ENCODE measurements around the gene FOSL2.

FOSL2 gene

DNA sequence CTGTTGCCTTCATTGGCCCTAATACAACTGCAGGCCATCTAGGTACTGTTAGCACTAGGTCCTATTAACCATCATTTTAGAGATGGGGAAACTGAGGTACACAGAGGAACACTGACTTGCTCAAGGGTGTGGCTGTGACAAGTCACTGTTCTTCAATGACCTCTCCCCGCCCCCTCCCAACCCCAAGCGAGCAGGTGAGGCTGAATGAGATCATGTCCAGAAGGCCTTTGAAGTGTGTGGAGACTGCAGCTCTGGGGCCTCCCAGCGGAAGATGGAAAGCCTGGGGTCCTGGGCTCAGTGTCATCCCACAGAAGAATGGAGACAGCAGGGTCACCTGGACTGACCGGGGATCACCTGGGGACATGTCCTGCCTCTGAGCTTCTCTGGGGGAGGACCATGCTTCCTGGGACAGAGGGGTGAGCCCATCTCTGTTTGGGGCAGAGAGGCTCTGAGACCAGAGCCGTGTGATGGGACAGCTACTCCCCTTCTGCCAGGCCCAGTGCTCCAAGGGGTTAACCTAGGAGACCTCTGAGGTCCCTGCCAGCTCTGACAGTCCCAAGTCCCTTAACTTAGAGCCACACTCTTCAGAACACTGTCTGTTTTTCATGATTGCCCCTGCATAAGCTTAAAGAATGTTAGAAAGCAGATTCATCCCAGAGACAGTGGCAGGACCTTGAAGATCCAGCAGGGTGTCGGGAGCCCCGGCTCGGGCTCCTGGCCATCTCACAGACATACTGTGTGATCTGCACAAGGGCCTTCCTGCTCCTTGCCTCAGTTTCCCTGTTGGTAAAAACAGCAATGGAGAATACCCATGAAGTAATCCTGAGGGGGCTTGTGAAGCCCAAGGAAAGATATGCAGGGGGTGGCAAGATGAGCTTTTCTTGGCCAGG, 16.7 kb upstream of the FOSL2 start:
- no peak for DNase-seq

DNA sequence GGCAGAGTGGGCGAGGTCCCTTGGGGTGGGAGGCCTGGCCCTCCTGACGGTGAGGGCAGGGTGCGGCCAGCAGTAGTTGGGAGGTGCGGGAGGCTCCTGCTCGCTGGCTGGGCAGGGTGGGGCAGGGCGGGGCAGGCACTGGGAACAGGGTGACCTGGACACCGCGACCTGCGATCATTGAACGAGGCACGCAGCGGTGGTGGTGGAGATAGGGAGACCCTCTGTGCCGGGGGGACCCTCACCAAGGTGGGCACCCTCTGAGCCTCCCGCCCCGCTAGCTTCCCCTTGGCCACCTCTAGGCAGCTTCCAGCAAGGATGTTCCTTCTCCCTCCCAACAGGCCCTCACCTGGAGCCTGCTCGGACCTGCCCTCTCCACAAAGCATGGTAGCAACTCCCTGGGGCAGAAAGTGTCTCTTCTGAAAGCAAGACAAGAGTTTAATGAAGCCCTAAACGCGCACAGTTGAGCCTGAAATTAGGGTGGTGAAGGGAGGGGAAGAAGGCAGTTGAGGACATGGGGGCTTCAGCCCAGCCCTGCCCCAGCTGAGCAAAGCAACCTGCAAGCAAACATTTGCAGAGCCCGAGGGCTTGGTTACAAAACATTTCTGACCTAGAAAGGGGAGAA, 15.4 kb upstream of the FOSL2 start:
- no peak for DNase-seq

DNA sequence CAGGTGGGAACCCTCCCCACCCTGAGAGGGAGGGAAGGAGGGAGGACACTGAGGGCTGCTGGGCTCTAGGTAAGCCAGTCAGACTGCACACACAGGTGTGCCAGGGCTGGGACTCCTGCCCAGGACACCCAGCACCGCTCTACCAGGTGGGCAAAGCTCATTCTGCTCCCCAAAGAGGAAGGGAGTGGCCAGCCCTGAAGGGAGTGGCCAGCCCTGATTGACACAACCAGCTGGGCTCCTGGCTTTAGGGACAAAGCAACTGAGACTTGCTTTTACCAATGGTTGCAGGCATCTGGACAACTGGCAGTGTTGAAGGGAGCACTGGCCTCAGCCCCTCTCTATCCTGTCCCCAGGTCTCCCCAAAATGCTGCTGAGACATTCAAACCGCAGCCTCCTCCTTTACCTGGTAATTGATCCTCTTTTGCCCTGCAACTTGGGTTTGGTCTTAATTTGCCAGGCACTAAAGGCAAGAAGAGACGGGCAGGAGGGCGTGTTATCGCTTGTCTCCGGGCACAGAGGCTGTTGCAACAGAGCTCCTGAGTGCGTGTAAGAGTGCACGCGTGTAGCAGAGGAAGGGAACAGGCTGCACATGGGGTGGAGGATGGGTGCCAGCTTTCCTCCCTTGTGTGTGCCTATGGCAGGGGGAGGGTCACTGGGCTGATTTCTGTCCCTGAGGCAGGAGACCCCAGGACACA, 14.5 kb upstream of the FOSL2 start:
- DNase-seq: no peak

DNA sequence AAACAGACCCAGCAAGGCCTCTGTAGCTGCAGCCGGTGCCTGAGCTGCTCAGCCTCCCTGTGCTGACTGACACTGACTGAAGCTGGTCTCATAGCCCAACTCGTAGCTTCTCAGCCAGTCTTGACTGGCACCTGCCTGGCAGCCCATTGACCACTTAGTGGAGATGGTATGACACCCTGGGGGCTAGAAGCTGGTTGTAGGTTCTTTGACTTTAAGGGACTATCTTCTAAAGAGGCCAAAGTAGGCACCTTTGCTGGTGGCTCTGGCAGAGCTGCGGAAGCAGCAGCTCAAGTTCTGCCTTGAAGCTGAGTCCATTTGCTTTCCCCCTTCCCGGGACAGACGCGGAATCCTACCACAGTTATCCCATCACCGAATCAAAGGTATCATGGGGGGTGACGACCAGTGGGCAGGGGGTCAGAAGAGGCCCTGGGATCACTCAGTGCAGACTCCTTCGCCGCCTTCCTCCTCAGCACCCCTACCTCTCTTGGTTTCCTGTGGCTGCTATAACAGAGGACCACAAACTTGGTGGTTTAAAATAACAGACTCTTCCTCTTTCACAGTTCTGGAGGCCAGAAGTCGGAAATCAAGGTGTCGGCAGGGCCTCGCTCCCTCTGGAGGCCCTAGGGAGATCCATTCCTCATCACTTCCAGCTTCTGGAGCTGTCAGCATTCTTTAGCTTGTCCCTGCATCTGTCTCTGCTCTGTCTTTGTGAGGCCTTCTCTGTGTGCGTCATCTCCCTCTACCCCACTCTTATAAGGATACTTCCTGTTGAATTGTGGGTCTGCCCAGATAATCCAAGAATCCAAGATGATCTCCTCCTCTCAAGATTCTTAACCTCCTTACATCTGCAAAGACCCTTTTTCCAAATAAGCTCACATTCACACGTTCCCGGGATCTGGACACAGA, 13.7 kb upstream of the FOSL2 start:
- no peak for DNase-seq

DNA sequence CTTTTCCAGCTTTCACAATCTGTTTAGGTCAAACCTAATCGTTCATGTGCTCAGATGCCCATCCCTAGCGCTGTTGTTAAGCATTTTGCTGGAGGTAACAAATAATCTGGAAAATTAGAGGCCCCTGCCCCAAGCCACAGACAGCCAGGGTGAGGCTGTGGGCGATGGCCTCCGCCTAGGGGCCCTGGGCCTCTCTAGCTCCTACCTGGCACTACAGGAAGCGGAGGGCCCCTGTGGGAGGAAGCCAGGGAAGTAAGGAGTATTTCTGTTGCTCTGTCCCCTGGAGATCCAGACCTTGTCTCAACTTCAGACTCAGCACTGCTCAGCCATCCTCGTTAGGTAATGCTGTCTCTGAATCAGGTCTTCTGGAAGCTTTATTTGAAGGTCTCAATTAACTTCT, 12.4 kb upstream of the FOSL2 start:
- DNase-seq: no peak

DNA sequence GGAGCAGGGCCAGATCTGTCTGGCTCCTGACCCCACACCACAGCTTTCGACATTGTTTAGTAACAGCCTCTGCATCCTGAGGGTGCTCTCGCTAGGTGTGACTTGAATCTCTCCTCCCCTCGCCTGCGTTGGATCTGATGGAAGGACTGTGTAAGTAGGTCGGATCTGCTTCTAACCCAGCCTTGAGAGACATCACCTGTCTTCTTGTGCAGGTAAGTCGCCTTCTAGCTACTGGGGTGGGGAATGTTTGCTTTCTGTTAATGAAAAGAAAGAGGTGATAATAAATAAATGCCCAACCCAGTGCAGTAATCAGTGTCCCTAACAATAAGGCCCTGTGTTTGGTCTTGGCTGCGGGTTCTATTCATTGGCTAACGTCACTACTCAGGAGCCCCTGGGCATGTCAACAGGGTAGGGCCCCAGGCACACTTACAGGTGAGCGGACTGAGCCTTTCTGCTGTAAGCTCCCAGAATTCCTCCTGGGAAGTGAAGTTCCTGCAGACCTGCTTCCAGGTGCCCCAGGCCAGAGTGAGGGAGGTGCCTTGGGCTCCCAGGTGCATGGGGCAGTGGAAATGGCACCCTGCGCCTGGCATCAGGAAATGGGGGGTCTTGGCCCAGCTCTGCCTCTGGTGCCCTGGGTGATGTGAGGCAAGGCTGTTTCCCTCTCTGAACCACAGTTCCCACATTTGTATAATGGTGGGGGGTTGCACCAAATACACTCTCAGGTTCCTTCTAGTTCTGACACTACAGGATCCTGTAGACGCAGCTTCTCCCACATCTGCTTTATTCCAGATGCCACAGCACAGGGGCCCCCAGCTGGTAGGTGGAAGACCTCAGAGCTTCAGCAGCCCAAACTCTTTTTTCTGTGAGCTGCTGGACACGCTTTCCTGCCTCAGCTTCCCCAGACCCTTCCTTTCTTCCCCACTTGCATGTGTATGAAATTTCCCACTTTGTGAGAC, 11.2 kb upstream of the FOSL2 start:
- no peak for DNase-seq

DNA sequence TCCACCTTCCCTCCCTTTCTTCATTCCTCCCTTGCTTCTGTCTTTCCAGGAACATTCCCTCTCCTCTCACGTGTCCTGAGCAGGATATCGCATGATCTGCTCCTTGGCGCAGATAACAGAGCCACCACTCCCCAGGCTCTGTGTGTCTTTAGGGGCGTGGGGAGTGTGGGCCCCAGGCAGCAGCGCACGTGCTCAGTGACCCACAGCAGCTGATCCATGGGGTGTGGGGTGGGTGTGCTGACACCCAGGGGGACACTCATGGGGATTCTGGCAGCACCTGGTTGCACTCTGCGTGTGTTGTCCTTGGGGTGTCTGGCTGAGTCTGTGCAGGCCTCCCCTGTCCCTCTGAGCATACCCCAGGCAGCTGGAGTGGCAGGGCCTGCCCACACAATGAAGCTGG, 9.9 kb upstream of the FOSL2 start:
- no peak for DNase-seq

DNA sequence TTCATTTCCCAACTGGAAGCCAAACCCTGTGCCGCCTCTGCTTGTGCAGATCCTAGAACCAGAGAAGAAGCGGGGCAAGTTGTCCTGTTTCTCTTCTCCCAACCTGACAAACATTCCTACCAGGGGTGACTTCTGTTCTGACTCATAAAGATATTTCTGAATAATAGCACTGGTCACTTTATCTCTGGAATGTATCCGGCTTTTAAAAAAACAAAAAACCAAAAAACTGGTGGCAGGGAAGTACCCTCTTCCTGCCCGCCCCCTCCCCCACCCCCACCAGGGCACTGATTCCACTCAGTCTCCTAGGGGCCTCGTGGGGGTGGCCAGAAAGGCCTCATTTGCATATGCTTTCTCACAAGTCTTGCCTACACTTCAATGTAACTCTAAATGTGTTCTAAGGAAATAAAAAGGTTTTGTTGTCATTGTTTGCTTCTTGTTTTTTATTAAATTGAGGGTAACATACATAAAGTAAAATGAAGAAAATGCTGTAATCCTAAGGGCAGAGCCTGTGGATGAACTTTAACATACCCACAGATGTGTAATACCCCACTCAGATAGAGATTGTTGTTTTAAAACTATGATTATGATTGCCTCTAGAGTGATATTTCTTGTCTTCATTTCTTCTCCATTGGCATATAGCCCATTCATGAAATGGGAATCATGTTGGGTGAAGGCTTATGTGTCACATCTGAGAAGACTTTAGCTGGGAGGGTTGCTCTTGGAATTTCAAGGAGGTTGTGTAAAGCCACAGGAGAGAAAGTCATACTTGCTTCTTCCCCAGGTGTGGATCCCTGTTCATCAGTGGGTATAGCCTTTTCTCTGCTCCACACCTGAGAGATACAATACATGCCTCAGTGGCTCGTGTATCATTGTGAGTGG, 5.3 kb upstream of the FOSL2 start:
- no peak for DNase-seq

DNA sequence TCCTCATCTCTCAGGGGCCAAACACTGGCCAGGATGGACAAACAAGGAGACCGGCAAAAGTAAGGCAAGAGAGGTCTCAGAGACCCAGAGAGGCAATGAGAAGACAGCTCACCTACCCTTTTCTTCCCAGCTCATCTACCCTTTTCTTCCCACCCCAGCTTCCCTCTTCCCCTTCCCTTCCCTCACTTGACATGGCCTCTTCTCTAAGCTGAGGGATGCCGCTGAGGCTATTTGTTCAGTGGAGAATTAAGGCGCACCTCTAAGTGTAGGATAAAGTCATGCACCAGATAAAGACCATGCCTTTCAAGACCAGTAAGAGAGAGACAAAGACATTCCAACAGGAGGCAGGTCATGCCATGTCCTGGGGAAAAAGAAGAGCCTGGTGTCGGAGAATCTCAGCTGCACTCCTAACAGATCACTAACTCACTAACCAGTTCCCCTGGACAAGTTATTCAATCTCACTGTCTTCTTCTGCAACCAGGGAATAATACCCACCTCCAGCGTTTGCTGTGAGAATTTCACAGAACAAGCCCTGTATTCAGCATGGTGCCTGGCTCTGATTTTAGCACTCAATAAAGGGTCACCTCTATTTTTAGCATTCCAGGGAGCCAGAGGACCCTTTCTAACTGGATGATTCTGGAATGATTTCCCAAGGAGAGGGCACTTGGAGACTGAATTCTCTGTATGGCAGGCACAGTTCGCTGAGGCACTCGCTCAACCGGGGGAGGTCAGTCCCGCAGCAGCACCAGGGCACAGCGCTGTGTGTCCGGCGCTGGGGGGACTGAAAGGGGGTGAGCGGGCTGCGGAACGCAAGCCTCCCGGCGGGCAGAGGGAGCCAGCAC, 3.0 kb upstream of the FOSL2 start:
- no peak for DNase-seq

DNA sequence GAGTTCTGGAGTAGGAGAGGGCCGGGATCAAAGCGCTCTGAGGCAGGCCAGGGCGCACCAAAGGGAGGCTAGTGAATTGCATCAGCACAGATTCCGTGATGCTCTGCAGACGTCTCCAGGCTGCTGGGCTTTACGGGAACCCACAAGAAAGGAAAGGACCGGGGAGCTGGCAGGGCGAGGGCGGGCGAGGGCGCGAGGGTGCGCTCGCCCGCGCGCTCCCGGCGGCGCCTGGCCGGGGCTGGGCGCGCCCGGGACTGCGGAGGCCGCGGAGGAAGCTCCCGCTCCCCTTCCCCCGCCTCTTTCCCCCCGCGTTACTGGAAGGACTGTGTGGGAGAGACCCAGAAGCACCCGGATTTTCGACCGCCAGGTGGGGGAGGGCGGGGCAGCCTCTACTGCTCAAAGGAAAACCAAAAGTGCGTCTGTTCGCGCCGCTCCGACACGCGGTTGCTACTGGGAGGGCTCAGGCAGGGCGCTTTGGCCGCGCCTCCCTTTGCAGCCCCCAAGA, 2.4 kb upstream of the FOSL2 start:
- peak; percentile 91 for DNase-seq

DNA sequence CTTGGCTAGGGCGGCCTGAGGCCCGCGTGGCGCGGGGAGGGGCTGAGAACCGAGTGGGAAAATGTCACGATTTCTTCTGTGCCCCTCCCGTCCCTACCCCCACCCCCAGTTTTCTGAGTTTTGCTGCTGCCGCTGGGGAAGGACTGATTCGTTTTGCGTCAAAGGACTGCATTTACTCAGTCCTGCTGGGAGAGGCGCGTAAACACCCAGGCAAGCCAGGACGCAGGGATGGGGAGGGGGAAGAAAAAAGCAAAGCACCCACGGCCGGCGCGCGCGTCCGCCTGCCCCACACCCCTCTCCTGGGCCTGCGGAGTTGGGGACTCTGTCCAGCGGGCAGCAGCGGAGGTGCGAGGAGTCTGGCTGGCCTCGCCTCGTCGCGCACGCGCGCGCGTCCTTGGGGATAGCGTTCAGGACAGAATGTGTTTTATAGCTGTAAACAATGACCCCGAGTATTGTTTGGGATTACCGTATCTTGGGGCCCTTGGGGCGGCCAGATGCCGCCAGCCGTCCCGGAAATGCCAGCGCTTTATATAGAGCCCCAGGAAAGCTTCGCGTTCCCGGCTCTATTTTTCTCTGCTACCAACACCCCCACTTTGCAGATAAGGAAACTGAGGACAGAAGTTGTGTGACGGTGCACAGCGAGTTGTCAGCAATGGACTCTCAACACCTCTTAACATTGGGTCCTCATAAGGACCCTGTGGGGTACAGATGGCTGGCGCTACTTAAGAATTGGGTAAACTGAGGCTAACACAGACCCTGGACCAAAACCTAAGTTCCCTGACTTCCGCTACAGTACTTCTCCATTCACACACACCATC, 1.7 kb upstream of the FOSL2 start:
- peak; percentile 43 for DNase-seq

DNA sequence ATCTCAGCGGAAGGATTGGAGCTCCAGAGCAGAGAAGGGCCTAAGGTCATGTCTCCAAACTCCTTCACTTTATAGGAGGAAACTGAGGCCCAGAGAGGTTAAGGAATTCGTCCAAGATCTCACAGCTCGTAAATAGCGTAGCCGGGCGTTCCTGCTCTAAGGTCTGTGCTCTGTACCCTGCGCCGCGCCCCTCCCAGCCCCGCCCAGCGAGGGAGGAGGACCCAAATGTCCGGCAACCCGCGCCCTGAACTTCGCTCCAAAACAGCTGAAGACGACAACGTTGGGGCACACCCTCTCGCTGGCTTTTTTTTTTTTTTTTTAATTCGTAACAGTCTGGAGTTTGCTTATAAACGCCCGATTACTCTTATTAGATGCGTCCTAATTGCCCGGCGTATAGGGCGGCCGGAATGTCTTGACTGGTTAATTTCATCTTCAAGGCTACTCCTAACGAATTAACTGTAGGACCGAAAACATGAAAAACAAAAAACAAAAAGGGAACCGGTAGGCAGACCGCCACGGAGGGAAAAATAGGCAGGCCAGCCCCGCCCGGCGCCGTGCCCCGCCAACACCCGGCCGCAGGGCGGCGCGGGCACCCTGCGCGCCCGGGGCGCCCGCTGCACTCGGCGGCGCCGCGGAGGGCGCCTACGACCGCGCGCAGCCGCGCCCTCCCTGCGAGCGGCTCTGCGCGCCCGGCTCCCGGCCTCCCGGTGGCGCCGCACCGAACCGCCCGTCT, 928 bp upstream of the FOSL2 start:
- peak; percentile 68 for DNase-seq

DNA sequence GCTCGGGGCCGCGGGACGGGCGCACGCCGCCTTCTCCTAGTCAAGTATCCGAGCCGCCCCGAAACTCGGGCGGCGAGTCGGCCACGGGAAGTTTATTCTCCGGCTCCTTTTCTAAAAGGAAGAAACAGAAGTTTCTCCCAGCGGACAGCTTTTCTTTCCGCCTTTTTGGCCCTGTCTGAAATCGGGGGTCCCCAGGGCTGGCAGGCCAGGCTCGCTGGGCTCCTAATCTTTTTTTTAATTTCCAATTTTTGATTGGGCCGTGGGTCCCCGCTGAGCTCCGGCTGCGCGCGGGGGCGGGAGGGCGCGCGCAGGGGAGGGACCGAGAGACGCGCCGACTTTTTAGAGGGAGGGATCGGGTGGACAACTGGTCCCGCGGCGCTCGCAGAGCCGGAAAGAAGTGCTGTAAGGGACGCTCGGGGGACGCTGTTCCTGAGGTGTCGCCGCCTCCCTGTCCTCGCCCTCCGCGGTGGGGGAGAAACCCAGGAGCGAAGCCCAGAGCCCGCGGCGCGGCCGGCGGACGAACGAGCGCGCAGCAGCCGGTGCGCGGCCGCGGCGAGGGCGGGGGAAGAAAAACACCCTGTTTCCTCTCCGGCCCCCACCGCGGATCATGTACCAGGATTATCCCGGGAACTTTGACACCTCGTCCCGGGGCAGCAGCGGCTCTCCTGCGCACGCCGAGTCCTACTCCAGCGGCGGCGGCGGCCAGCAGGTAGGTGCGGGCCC, 617 bp downstream of the FOSL2 start:
- DNase-seq: peak; percentile 63

DNA sequence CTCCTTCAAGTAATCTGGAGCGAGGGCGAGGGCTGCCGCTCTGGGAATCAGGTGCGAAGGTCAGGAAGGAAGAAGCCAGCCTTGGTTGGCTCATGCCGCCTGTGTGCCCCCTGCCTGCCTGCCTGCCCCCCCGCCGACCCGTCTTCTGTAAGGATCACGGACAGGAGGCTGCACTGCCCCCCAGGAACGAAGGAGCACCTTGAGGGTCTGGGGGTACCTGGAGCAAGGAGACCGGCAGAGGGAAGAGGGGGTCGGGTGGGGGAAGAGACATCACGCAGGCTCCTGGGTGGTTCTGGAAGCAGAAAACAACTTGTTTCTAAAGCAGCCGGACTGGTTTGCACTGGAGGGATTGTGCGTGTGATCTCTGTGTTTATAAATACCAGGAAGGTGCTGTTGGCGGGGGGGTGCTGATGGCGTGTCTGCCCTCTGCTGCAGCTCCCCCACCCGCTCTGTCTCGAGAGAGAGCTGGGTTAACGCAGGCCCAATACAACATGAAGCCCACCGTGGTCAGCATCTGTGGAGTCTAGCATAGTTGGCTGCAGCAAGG, 1.7 kb downstream of the FOSL2 start:
- no peak for DNase-seq

DNA sequence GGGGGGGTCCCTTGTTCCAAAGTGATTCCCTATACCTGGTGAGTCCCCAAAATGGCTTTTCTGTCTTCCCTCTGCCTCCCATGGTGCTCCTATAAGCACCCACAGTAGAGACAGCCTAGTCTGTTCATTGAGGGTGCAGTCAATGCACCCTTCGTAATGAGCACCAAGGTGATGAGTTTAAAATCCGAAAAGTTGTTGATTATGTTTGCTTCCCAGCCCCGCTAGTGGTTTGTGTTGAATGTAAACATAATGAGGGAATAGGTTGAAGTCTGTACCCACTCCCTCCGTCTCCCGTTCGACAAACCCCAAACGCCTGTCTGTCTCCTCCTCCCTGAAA, 2.3 kb downstream of the FOSL2 start:
- no peak for DNase-seq

DNA sequence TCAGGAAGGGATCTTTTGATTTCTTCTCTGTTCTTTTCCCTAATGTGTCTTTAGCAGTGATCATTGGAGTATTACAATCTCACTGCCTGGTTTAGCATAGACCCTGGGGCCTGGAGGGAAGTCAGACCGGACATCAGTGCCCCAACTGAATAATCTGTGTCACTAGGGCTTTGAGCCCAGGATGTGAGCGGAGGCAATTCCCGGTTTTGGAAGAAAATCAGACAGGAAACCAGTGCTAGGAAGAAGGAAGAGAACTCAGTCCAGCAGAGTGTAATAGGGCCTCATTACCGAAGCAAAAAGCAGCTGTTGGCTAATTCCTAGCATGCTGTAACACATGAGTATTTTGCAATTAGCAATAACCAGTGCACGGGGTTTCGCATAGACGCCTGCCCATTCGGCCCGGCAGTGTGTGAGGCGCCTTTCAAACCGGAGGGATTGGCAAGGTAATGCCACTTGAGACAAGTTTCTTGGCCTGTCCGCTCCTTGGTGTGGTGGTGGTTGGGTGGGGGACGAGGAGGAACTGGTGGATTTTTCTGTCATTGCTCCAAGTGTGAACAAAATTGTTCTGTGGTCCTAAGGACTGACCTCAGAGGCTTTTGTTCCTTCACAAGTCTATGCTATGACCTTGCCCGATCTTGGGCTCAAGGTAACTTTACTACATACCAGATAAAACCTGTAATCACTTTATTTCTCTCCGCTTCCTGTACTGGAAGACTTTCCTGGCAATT, 2.8 kb downstream of the FOSL2 start:
- DNase-seq: no peak
